H9 (cell line): ENCODE results near the gene WDR83. TPM values are rescaled to one million over a fixed set of nuclear protein-coding genes. Genes with fewer than 3 reads are reported as not detected.

Experiments
- DNase-seq: peaks from one replicate; pipeline ENCODE4 v3.0.0-alpha.2; 2017
- H2AFZ ChIP-seq: one replicate; pipeline ENCODE4 v1.6.1; 2013; ENCODE audit warnings: mild to moderate bottlenecking, low read length, control low read depth, moderate library complexity
- H2AK5ac ChIP-seq: 2 replicates; pipeline ENCODE4 v1.6.1; 2013; ENCODE audit warnings: low read length, control low read depth, mixed read lengths; ENCODE audit not compliant: insufficient read length
- H2BK120ac ChIP-seq: one replicate; pipeline ENCODE4 v1.6.1; 2013; ENCODE audit warnings: low read depth, mild to moderate bottlenecking, low read length, control low read depth, inconsistent platforms; ENCODE audit not compliant: poor library complexity, severe bottlenecking
- H2BK12ac ChIP-seq: 2 replicates; pipeline ENCODE4 v1.6.1; 2013; ENCODE audit warnings: low read length, control low read depth, mixed read lengths, low read depth; ENCODE audit not compliant: insufficient read length
- H2BK15ac ChIP-seq: 2 replicates; pipeline ENCODE4 v1.6.1; 2013; ENCODE audit warnings: low read depth, low read length, control low read depth
- H2BK20ac ChIP-seq: one replicate; pipeline ENCODE4 v1.6.1; 2013; ENCODE audit warnings: low read depth, mild to moderate bottlenecking, low read length, control low read depth, inconsistent platforms; ENCODE audit not compliant: poor library complexity, severe bottlenecking
- H2BK5ac ChIP-seq: 2 replicates; pipeline ENCODE4 v1.6.1; 2013; ENCODE audit warnings: low read length, control low read depth, mixed read lengths; ENCODE audit not compliant: insufficient read length
- H3K14ac ChIP-seq: 2 replicates; pipeline ENCODE4 v1.6.1; 2013; ENCODE audit warnings: low read length, control low read depth; ENCODE audit not compliant: insufficient read depth
- H3K18ac ChIP-seq: 2 replicates; pipeline ENCODE4 v1.6.1; 2013; ENCODE audit warnings: low read depth, mild to moderate bottlenecking, mixed read lengths, low read length, control low read depth; ENCODE audit not compliant: insufficient read length
- H3K23ac ChIP-seq: 2 replicates; pipeline ENCODE4 v1.6.1; 2013; ENCODE audit warnings: low read length, control low read depth, mixed read lengths, low read depth; ENCODE audit not compliant: insufficient read length
- H3K23me2 ChIP-seq: 2 replicates; pipeline ENCODE4 v1.6.1; 2013; ENCODE audit warnings: low read depth, mild to moderate bottlenecking, mixed read lengths, low read length, control low read depth; ENCODE audit not compliant: insufficient read length, poor library complexity, severe bottlenecking
- H3K27ac ChIP-seq: 2 replicates; pipeline ENCODE4 v1.5.1; 2013; ENCODE audit warnings: low read length, control low read depth, mixed read lengths, low read depth; ENCODE audit not compliant: insufficient read length
- H3K27me3 ChIP-seq: 2 replicates; pipeline ENCODE4 v1.6.1; 2013; ENCODE audit warnings: low read length, control low read depth, inconsistent platforms; ENCODE audit not compliant: insufficient read depth
- H3K4ac ChIP-seq: 2 replicates; pipeline ENCODE4 v1.6.1; 2013; ENCODE audit warnings: low read depth, mild to moderate bottlenecking, control low read depth, inconsistent platforms, low read length, moderate library complexity
- H3K4me1 ChIP-seq: 2 replicates; pipeline ENCODE4 v1.6.1; 2013; ENCODE audit warnings: low read length, control low read depth, inconsistent platforms; ENCODE audit not compliant: insufficient read depth
- H3K4me2 ChIP-seq: 2 replicates; pipeline ENCODE4 v1.6.1; 2013; ENCODE audit warnings: low read length, control low read depth, mixed read lengths; ENCODE audit not compliant: insufficient read length, insufficient read depth
- H3K56ac ChIP-seq: 2 replicates; pipeline ENCODE4 v1.6.1; 2013; ENCODE audit warnings: low read depth, mild to moderate bottlenecking, mixed read lengths, low read length, control low read depth; ENCODE audit not compliant: insufficient read length
- H3K79me1 ChIP-seq: 2 replicates; pipeline ENCODE4 v1.6.1; 2013; ENCODE audit warnings: low read depth, mild to moderate bottlenecking, moderate library complexity, low read length, control low read depth, inconsistent platforms; ENCODE audit not compliant: insufficient read depth, poor library complexity, severe bottlenecking
- H3K79me2 ChIP-seq: 2 replicates; pipeline ENCODE4 v1.6.1; 2013; ENCODE audit warnings: low read length, control low read depth, inconsistent platforms; ENCODE audit not compliant: insufficient read depth
- H3K9ac ChIP-seq: 2 replicates; pipeline ENCODE4 v1.6.1; 2013; ENCODE audit warnings: low read length, control low read depth, mixed read lengths; ENCODE audit not compliant: insufficient read length; ENCODE audit errors: extremely low read depth
- H3K9me3 ChIP-seq: one replicate; pipeline ENCODE4 v1.6.1; 2013; ENCODE audit warnings: low read depth, low read length, inconsistent platforms; ENCODE audit not compliant: control insufficient read depth
- H3T11ph ChIP-seq: one replicate; pipeline ENCODE4 v1.6.1; 2013; ENCODE audit warnings: mild to moderate bottlenecking, low read length, control low read depth, inconsistent platforms
- H4K20me1 ChIP-seq: one replicate; pipeline ENCODE4 v1.6.1; 2013; ENCODE audit not compliant: control insufficient read depth, insufficient read length, insufficient read depth
- H4K5ac ChIP-seq: 2 replicates; pipeline ENCODE4 v1.6.1; 2013; ENCODE audit warnings: low read depth, mild to moderate bottlenecking, mixed read lengths, low read length, control low read depth; ENCODE audit not compliant: insufficient read length
- H4K8ac ChIP-seq: replicated peaks from 2 replicates; pipeline ENCODE4 v1.6.1; 2013; ENCODE audit warnings: low read length, control low read depth, mixed read lengths, low read depth; ENCODE audit not compliant: insufficient read length
- H4K91ac ChIP-seq: 2 replicates; pipeline ENCODE4 v1.6.1; 2013; ENCODE audit warnings: low read depth, mild to moderate bottlenecking, moderate library complexity, mixed read lengths, low read length, control low read depth; ENCODE audit not compliant: insufficient read length
- H3K27ac Mint-ChIP-seq, 3 experiments: 2 replicates in 2 of 3; 3 replicates in 1 of 3; pipeline ENCODE4 v1.8.0; 2020 to 2021; ENCODE audit warnings: mixed read lengths in 3 of 3, mild to moderate bottlenecking in 1 of 3, moderate library complexity in 1 of 3
- H3K27me3 Mint-ChIP-seq: 2 replicates; pipeline ENCODE4 v1.8.0; 2021; ENCODE audit warnings: low read depth, mild to moderate bottlenecking, moderate library complexity, mixed read lengths
- H3K36me3 Mint-ChIP-seq, 3 experiments: 2 replicates in 2 of 3; 3 replicates in 1 of 3; pipeline ENCODE4 v1.8.0; 2020 to 2021; ENCODE audit warnings: low read depth in 3 of 3, mixed read lengths in 3 of 3; ENCODE audit not compliant: insufficient read depth in 1 of 3
- H3K4me1 Mint-ChIP-seq, 2 experiments: 2 replicates each; pipeline ENCODE4 v1.8.0; 2020; ENCODE audit warnings: mixed read lengths in 2 of 2
- H3K4me3 Mint-ChIP-seq, 2 experiments: 2 replicates in 1 of 2; 3 replicates in 1 of 2; pipeline ENCODE4 v1.8.0; 2020 to 2021; ENCODE audit warnings: mild to moderate bottlenecking in 2 of 2, mixed read lengths in 2 of 2, moderate library complexity in 1 of 2
- H3K9me3 Mint-ChIP-seq, 2 experiments: 2 replicates in 1 of 2; 3 replicates in 1 of 2; pipeline ENCODE4 v1.8.0; 2020; ENCODE audit warnings: mild to moderate bottlenecking in 2 of 2, mixed read lengths in 2 of 2, moderate library complexity in 1 of 2
- CTCF ChIP-seq: fragments of 200-600 bp; sonication (generic); conservative IDR thresholded peaks from 3 replicates; pipeline ENCODE4 v1.8.0; 2021; ENCODE audit warnings: antibody characterized with exemption, mild to moderate bottlenecking
- WGBS: extraction: QIAGEN DNeasy Blood & Tissue Kit; methylation state at CpG from one replicate; pipeline ENCODE4 v1.1.7; 2013; ENCODE audit warnings: missing lambda C conversion rate, low lambda C conversion rate, mixed read lengths; ENCODE audit not compliant: insufficient read length; ENCODE audit errors: extremely low coverage; 5-methylcytosine and 5-hydroxymethylcytosine counted together
- total RNA-seq: library from RNA; stranded (reverse); gene quantifications from 2 replicates; pipeline ENCODE4 v1.2.1, GENCODE V29; 2021

The WDR83 gene
- total RNA-seq, 1 experiment from 2014 or later = 21.0 TPM

DNA sequence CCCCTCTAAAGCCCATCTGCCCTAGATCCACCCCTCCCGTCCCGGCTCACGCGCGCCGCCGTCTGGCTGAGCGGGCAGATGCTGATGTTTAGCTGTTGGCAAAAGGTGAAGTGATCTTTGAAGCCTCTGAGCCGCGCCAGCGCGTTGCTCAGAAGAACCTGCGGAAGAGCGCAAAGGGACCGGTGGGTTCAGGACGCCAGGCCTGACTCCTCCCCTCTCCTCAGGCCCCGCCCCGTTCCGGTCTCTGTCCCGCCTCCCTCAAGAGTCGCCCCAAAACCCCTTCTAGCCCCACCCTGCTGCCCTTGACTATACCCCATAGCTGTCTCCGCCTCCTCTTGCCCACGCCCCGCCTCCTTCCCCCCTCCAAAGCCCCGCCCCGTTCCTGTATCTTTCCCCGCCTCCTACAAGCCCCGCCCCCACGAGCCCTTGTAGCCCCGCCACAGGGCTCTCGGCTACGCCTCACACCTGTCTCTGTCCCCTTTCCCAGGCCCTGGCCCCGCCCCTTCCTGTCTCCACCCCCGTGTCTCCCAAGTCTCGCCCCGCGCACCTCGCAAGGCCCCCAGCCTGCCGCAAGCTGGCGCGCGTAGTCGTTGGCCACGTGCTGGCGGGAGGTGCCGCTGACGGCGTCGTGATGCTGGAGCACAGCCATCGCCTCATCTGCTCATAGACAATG is 9.6 kb upstream of the WDR83 start:
- no peaks in the 10 kb centered on the region for H3K23me2 ChIP-seq
- H3K56ac ChIP-seq = no peak overlapping the region
- no peaks in the 10 kb centered on the region; the same call in 1 of the 2 replicates for H3K79me2 ChIP-seq
- H2BK20ac ChIP-seq = no peak overlapping the region
- WGBS = no CpG with 5 or more reads among the region's 50 CpGs
- H3T11ph ChIP-seq = no peak overlapping the region
- no peak overlapping the region for H3K14ac ChIP-seq
- no peak overlapping the region for H3K27ac ChIP-seq
- H3K27me3 ChIP-seq = no peaks in the 10 kb centered on the region
- H3K27me3 Mint-ChIP-seq = no peaks in the 10 kb centered on the region; the same call in 1 of the 2 replicates
- H3K4me1 Mint-ChIP-seq = peaks cover 0 to 6% of the 10 kb centered on the region in 2 experiments; a peak in 2 of 4 replicates
- peak overlapping the region; percentile 70 for H3K18ac ChIP-seq
- H2BK15ac ChIP-seq = no peak overlapping the region
- H3K9me3 Mint-ChIP-seq = no peaks in the 10 kb centered on the region
- H4K20me1 ChIP-seq = no peaks in the 10 kb centered on the region
- H3K36me3 Mint-ChIP-seq = peaks cover 26 to 56% (median 48%) of the 10 kb centered on the region in 3 experiments
- H3K4me1 ChIP-seq = no peaks in the 10 kb centered on the region
- no peak overlapping the region for H3K23ac ChIP-seq
- no peak overlapping the region for H2AK5ac ChIP-seq
- H3K4me2 ChIP-seq = no peak overlapping the region
- H2AFZ ChIP-seq = no peak overlapping the region
- TF ChIP-seq CTCF = no peak
- H3K9me3 ChIP-seq = no peaks in the 10 kb centered on the region
- peak overlapping the region in 1 of 3 experiments; percentile 77; a peak in 4 of 7 replicates for H3K27ac Mint-ChIP-seq
- H4K5ac ChIP-seq = no peak overlapping the region
- H2BK5ac ChIP-seq = no peak overlapping the region
- no peaks in the 10 kb centered on the region for H3K79me1 ChIP-seq
- H2BK12ac ChIP-seq = no peak overlapping the region
- H4K91ac ChIP-seq = no peak overlapping the region
- H3K9ac ChIP-seq = no peak overlapping the region
- no peak overlapping the region for H3K4ac ChIP-seq
- no peak overlapping the region for H4K8ac ChIP-seq
- peak; percentile 97 for DNase-seq
- H2BK120ac ChIP-seq = no peak overlapping the region
- H3K4me3 Mint-ChIP-seq = peak overlapping the region in 1 of 2 experiments; percentile 42; a peak in 2 of 5 replicates
